HEK293T (cell line): Measurements from ENCODE around the gene ATL3.

ENCODE experiments used
- CTCF ChIA-PET: fragments of 350-600 bp; formaldehyde crosslinking; extraction: SDS; loops from one replicate; lab custom pipeline; 2021; ENCODE audit warnings: antibody characterized with exemption, inconsistent platforms; lab: Yijun Ruan, JAX
- POLR2A ChIA-PET: fragments of 350-600 bp; formaldehyde crosslinking; extraction: SDS; loops from one replicate; lab custom pipeline; 2020; ENCODE audit warnings: antibody characterized with exemption, inconsistent platforms; lab: Yijun Ruan, JAX
- DNase-seq: peaks from one replicate; pipeline ENCODE4 v3.0.0; 2012; ENCODE audit warnings: mixed read lengths; ENCODE audit errors: extremely low spot score
- ARNT ChIP-seq: fragments of 450-650 bp; IDR thresholded peaks from 2 replicates; pipeline ENCODE4 v1.6.1; 2017; ENCODE audit warnings: mild to moderate bottlenecking
- BHLHE40 ChIP-seq: fragments of 450-650 bp; IDR thresholded peaks from 2 replicates; pipeline ENCODE4 v1.6.1; 2016; ENCODE audit warnings: mild to moderate bottlenecking, moderate library complexity, borderline replicate concordance
- CTBP1 ChIP-seq: fragments of 450-650 bp; IDR thresholded peaks from 2 replicates; pipeline ENCODE4 v1.6.1; 2016; ENCODE audit warnings: borderline replicate concordance
- ELF4 ChIP-seq: fragments of 450-650 bp; IDR thresholded peaks from 2 replicates; pipeline ENCODE4 v1.6.1; 2017; ENCODE audit warnings: antibody characterized with exemption
- FOXA1 ChIP-seq: fragments of 450-650 bp; IDR thresholded peaks from 2 replicates; pipeline ENCODE4 v1.6.1; 2016; ENCODE audit warnings: mild to moderate bottlenecking
- FOXK2 ChIP-seq: fragments of 450-650 bp; IDR thresholded peaks from 2 replicates; pipeline ENCODE4 v1.6.1; 2016; ENCODE audit warnings: mild to moderate bottlenecking
- FOXM1 ChIP-seq: fragments of 450-650 bp; IDR thresholded peaks from 2 replicates; pipeline ENCODE4 v1.6.1; 2017; ENCODE audit warnings: mild to moderate bottlenecking, borderline replicate concordance
- HDGF ChIP-seq: fragments of 450-650 bp; IDR thresholded peaks from 2 replicates; pipeline ENCODE4 v1.6.1; 2017; ENCODE audit warnings: antibody characterized with exemption, borderline replicate concordance
- L3MBTL2 ChIP-seq: fragments of 450-650 bp; conservative IDR thresholded peaks from 2 replicates; pipeline ENCODE4 v1.6.1; 2016; ENCODE audit warnings: mild to moderate bottlenecking
- LEF1 ChIP-seq: fragments of 450-650 bp; IDR thresholded peaks from 2 replicates; pipeline ENCODE4 v1.6.1; 2017; ENCODE audit warnings: mild to moderate bottlenecking, borderline replicate concordance
- NFRKB ChIP-seq: fragments of 450-650 bp; IDR thresholded peaks from 2 replicates; pipeline ENCODE4 v1.6.1; 2016; ENCODE audit warnings: mild to moderate bottlenecking, moderate library complexity
- PKNOX1 ChIP-seq: fragments of 450-650 bp; IDR thresholded peaks from 2 replicates; pipeline ENCODE4 v1.6.1; 2016
- SP1 ChIP-seq: fragments of 450-650 bp; IDR thresholded peaks from 2 replicates; pipeline ENCODE4 v1.6.1; 2017
- SUZ12 ChIP-seq: fragments of 450-650 bp; IDR thresholded peaks from 2 replicates; pipeline ENCODE4 v1.6.1; 2016; ENCODE audit warnings: mild to moderate bottlenecking
- TARDBP ChIP-seq: fragments of 450-650 bp; IDR thresholded peaks from 2 replicates; pipeline ENCODE4 v1.6.1; 2016
- ZNF384 ChIP-seq: fragments of 450-650 bp; IDR thresholded peaks from 2 replicates; pipeline ENCODE4 v1.6.1; 2016

Gene ATL3

GRCh38 chr11:63635762-63636465 lies 35.3 kb downstream of the ATL3 start:
- DNase-seq, result peak; percentile 66
- ChIA-PET CTCF (interaction anchor here (0.7 to 1.0 kb wide), 5 partner anchors 12 to 156 kb away, joined by 3 to 12 read pairs (median 3); no protein-coding TSS in a partner anchor), POLR2A (no interaction called here)
- TF ChIP-seq ARNT (no peak), L3MBTL2 (no peak), FOXK2 (no peak), BHLHE40 (no peak), FOXA1 (no peak), NFRKB (no peak), CTBP1 (no peak), ELF4 (no peak), TARDBP (no peak), ZNF384 (no peak)

GRCh38 chr11:63629426-63629825 lies 41.8 kb downstream of the ATL3 start:
- TF ChIP-seq TARDBP (no peak), PKNOX1 (no peak), SP1 (no peak), SUZ12 (no peak), HDGF (no peak), FOXA1 (no peak), ZNF384 (no peak), ELF4 (no peak)
- DNase-seq, result no peak
- ChIA-PET POLR2A (no interaction called here), CTCF (interaction anchor here (0.6 kb wide), 1 partner anchor 11 kb away, joined by 8 read pairs; no protein-coding TSS in a partner anchor)

GRCh38 chr11:63623513-63624140 lies 47.5 kb downstream of the ATL3 start:
- TF ChIP-seq SP1 (no peak), BHLHE40 (no peak), HDGF (no peak), L3MBTL2 (no peak), ELF4 (no peak), ARNT (no peak), ZNF384 (no peak), FOXA1 (no peak), CTBP1 (no peak), FOXK2 (no peak), SUZ12 (no peak), PKNOX1 (no peak), NFRKB (no peak), TARDBP (no peak), FOXM1 (no peak), LEF1 (no peak)
- POLR2A ChIA-PET, result no interaction called here
- CTCF ChIA-PET, result interaction anchor here (0.6 to 1.0 kb wide), 2 partner anchors 12 to 31 kb away, joined by 3 to 4 read pairs; no protein-coding TSS in a partner anchor
- no peak for DNase-seq

GRCh38 chr11:63622323-63622722 lies 48.9 kb downstream of the ATL3 start:
- TF ChIP-seq PKNOX1 (peak; percentile 48), LEF1 (no peak)
- ChIA-PET POLR2A (no interaction called here), CTCF (interaction anchor here (0.9 kb wide), 1 partner anchor 13 kb away, joined by 3 read pairs; no protein-coding TSS in a partner anchor)
- DNase-seq, result no peak

GRCh38 chr11:63621071-63621470 lies 50.1 kb downstream of the ATL3 start:
- ChIA-PET POLR2A (interaction anchor here (0.6 kb wide), 1 partner anchor 259 kb away, joined by 3 read pairs; no protein-coding TSS in a partner anchor), CTCF (no interaction called here)
- TF ChIP-seq ZNF384, result no peak
- no peak for TF ChIP-seq L3MBTL2
- TF ChIP-seq ELF4, result no peak
- no peak for TF ChIP-seq HDGF
- no peak for TF ChIP-seq LEF1
- no peak for TF ChIP-seq NFRKB
- TF ChIP-seq TARDBP, result no peak
- no peak for TF ChIP-seq CTBP1
- TF ChIP-seq FOXK2, result no peak
- no peak for TF ChIP-seq ARNT
- no peak for TF ChIP-seq BHLHE40
- TF ChIP-seq FOXM1, result no peak
- no peak for TF ChIP-seq SP1
- no peak for TF ChIP-seq SUZ12
- TF ChIP-seq PKNOX1, result no peak
- no peak for TF ChIP-seq FOXA1
- no peak for DNase-seq
